Measurements from ENCODE around the gene SMIM35. TPM values are rescaled to one million over a fixed set of nuclear protein-coding genes. Genes with fewer than 3 reads are reported as not detected.

Gene SMIM35
- total RNA-seq, 1 experiment from 2014 or later, result not detected

GRCh38 chr11:118081241-118081958 is 5.4 kb downstream of the SMIM35 start:
- H3K4me1 ChIP-seq (replicated peaks; ENCODE audit: insufficient read depth), result peaks cover 23% of the 10 kb centered on the region
- H3K27me3 ChIP-seq (ENCODE audit: insufficient read depth, low read depth), result no peaks in the 10 kb centered on the region
- no TSS peak for BruUV-seq (replicated peaks)
- no peak overlapping the region for H2AFZ ChIP-seq
- no peak overlapping the region for H3K27ac ChIP-seq
- intact Hi-C loops (cut with micrococcal nuclease; ENCODE audit: unreplicated experiment), result no loop called here
- H3K4me3 ChIP-seq, result no peak overlapping the region
- no peak for TF ChIP-seq CTCF (conservative IDR thresholded peaks at IDR 0.05)
- no peak for TF ChIP-seq EZH2 (IDR thresholded peaks at IDR 0.05; ENCODE audit: low read depth)
- H4K20me1 ChIP-seq (ENCODE audit: insufficient read depth), result no peaks in the 10 kb centered on the region
- peak in 1 of 2 experiments; percentile 32 for DNase-seq
- peaks cover 11% of the 10 kb centered on the region for H3F3A ChIP-seq (ENCODE audit: insufficient read depth, low read depth)
- no peaks in the 10 kb centered on the region for H3K9me2 ChIP-seq (ENCODE audit: insufficient read depth)
- H3K4me2 ChIP-seq, result no peak overlapping the region
- ChIA-PET CTCF (no interaction called here), POLR2A (ENCODE audit: unreplicated experiment) (no interaction called here)
- no peaks in the 10 kb centered on the region for H3K79me2 ChIP-seq (ENCODE audit: low read depth)
- H3K36me3 ChIP-seq (ENCODE audit: low read depth), result no peaks in the 10 kb centered on the region
- peaks cover 10% of the 10 kb centered on the region; the same call in 1 of the 2 replicates for H3K9me3 ChIP-seq (ENCODE audit: insufficient read depth, low read depth)

- Histone ChIP-seq H3F3A (ENCODE audit: insufficient read depth, low read depth) (peaks cover 20% of the 10 kb centered on the region), H3K27ac (no peak overlapping the region), H3K4me3 (no peak overlapping the region), H3K9me2 (ENCODE audit: insufficient read depth) (no peaks in the 10 kb centered on the region), H3K9me3 (ENCODE audit: insufficient read depth, low read depth) (peaks cover 11% of the 10 kb centered on the region; the same call in 1 of the 2 replicates), H3K36me3 (ENCODE audit: low read depth) (no peaks in the 10 kb centered on the region), H3K4me2 (no peak overlapping the region), H2AFZ (no peak overlapping the region), H3K27me3 (ENCODE audit: insufficient read depth, low read depth) (no peaks in the 10 kb centered on the region), H4K20me1 (ENCODE audit: insufficient read depth) (no peaks in the 10 kb centered on the region), H3K4me1 (replicated peaks; ENCODE audit: insufficient read depth) (peaks cover 34% of the 10 kb centered on the region), H3K79me2 (ENCODE audit: low read depth) (no peaks in the 10 kb centered on the region)
- DNase-seq, result no peak
- POLR2A ChIA-PET (ENCODE audit: unreplicated experiment), result no interaction called here
- no TSS peak for BruUV-seq (replicated peaks)
- TF ChIP-seq EZH2 (IDR thresholded peaks at IDR 0.05; ENCODE audit: low read depth), result no peak
- TF ChIP-seq CTCF (conservative IDR thresholded peaks at IDR 0.05), result no peak
- CTCF ChIA-PET, result no interaction called here
- intact Hi-C loops (cut with micrococcal nuclease; ENCODE audit: unreplicated experiment), result no loop called here
Measured at GRCh38 chr11:118080296-118080695, 6.5 kb downstream of the SMIM35 start.

GRCh38 chr11:118079491-118079890 is 7.3 kb downstream of the SMIM35 start:
- POLR2A ChIA-PET (ENCODE audit: unreplicated experiment), result no interaction called here
- no TSS peak for BruUV-seq (replicated peaks)
- H3K4me3 ChIP-seq, result no peak overlapping the region
- H3K4me2 ChIP-seq, result no peak overlapping the region
- CTCF ChIA-PET, result interaction anchor here (0.6 kb wide), 1 partner anchor 1112 kb away, joined by 6 read pairs; no protein-coding TSS in a partner anchor
- no peak for TF ChIP-seq CTCF (conservative IDR thresholded peaks at IDR 0.05)
- TF ChIP-seq EZH2 (IDR thresholded peaks at IDR 0.05; ENCODE audit: low read depth), result no peak
- no peaks in the 10 kb centered on the region for H4K20me1 ChIP-seq (ENCODE audit: insufficient read depth)
- peaks cover 22% of the 10 kb centered on the region for H3F3A ChIP-seq (ENCODE audit: insufficient read depth, low read depth)
- intact Hi-C loops (cut with micrococcal nuclease; ENCODE audit: unreplicated experiment), result no loop called here
- no peak overlapping the region for H3K27ac ChIP-seq
- peaks cover 42% of the 10 kb centered on the region for H3K4me1 ChIP-seq (replicated peaks; ENCODE audit: insufficient read depth)
- H3K27me3 ChIP-seq (ENCODE audit: insufficient read depth, low read depth), result no peaks in the 10 kb centered on the region
- peaks cover 11% of the 10 kb centered on the region; the same call in 1 of the 2 replicates for H3K9me3 ChIP-seq (ENCODE audit: insufficient read depth, low read depth)
- no peak overlapping the region for H2AFZ ChIP-seq
- H3K36me3 ChIP-seq (ENCODE audit: low read depth), result no peaks in the 10 kb centered on the region
- H3K9me2 ChIP-seq (ENCODE audit: insufficient read depth), result no peaks in the 10 kb centered on the region
- DNase-seq, result no peak
- no peaks in the 10 kb centered on the region for H3K79me2 ChIP-seq (ENCODE audit: low read depth)

Measured in PC-9 (cell line).